HL-60 (cell line): Measurements from ENCODE around the gene ATP2B3.

Source experiments
- POLR2AphosphoS5 ChIP-seq: IDR thresholded peaks from 2 replicates; pipeline ENCODE4 v1.6.1; 2012; ENCODE audit warnings: low read depth
- TF ChIP-seq, protein P1 (sequence below): IDR thresholded peaks from one replicate; pipeline ENCODE4 v1.5.1; 2011; ENCODE audit warnings: low read length, control low read depth, inconsistent platforms; ENCODE audit not compliant: insufficient read depth
- TF ChIP-seq, protein P2 (sequence below): IDR thresholded peaks from 2 replicates; pipeline ENCODE4 v1.6.1; 2012; ENCODE audit warnings: low read depth; ENCODE audit not compliant: insufficient replicate concordance

DNA sequence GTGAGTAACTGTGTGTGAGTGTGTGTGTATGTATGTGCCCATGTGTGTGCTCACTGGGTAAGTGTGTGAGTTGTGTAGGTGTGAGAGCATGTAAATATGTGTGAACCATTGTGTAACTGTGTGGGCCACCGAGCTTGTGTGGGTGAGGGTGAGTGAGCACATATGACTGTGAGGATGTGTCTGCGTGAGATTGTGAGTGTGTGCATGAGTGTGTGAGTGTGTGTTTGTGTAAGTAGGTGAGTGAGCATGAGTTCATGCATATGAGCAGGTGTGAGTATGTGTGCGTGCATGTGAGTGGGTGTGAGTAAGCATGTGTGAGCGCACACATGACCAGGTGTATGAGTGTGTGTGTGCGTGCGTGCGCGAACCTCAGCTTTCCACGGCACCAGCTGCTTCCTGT, 1.4 kb upstream of the ATP2B3 start:
- TF ChIP-seq, protein P1, sequence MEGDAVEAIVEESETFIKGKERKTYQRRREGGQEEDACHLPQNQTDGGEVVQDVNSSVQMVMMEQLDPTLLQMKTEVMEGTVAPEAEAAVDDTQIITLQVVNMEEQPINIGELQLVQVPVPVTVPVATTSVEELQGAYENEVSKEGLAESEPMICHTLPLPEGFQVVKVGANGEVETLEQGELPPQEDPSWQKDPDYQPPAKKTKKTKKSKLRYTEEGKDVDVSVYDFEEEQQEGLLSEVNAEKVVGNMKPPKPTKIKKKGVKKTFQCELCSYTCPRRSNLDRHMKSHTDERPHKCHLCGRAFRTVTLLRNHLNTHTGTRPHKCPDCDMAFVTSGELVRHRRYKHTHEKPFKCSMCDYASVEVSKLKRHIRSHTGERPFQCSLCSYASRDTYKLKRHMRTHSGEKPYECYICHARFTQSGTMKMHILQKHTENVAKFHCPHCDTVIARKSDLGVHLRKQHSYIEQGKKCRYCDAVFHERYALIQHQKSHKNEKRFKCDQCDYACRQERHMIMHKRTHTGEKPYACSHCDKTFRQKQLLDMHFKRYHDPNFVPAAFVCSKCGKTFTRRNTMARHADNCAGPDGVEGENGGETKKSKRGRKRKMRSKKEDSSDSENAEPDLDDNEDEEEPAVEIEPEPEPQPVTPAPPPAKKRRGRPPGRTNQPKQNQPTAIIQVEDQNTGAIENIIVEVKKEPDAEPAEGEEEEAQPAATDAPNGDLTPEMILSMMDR, result no peak
- TF ChIP-seq, protein P2, sequence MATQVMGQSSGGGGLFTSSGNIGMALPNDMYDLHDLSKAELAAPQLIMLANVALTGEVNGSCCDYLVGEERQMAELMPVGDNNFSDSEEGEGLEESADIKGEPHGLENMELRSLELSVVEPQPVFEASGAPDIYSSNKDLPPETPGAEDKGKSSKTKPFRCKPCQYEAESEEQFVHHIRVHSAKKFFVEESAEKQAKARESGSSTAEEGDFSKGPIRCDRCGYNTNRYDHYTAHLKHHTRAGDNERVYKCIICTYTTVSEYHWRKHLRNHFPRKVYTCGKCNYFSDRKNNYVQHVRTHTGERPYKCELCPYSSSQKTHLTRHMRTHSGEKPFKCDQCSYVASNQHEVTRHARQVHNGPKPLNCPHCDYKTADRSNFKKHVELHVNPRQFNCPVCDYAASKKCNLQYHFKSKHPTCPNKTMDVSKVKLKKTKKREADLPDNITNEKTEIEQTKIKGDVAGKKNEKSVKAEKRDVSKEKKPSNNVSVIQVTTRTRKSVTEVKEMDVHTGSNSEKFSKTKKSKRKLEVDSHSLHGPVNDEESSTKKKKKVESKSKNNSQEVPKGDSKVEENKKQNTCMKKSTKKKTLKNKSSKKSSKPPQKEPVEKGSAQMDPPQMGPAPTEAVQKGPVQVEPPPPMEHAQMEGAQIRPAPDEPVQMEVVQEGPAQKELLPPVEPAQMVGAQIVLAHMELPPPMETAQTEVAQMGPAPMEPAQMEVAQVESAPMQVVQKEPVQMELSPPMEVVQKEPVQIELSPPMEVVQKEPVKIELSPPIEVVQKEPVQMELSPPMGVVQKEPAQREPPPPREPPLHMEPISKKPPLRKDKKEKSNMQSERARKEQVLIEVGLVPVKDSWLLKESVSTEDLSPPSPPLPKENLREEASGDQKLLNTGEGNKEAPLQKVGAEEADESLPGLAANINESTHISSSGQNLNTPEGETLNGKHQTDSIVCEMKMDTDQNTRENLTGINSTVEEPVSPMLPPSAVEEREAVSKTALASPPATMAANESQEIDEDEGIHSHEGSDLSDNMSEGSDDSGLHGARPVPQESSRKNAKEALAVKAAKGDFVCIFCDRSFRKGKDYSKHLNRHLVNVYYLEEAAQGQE, result no peak
- no peak for TF ChIP-seq POLR2AphosphoS5
